GM10847 (cell line): ENCODE measurements around the gene ZNF57.
A peak's percentile ranks its signal among the peaks of the same experiment; 100 is the strongest.

Experiments
- POLR2A ChIP-seq: IDR thresholded peaks from 2 replicates; pipeline ENCODE4 v1.6.1; 2011; ENCODE audit not compliant: insufficient read length; ENCODE audit errors: extremely low read depth

The ZNF57 gene

GRCh38 chr19:2900296-2901252 is at the start of gene ZNF57:
TSS of gene ZNF57 (plus strand) at chr19:2900928. CDS start at chr19:2901046, 118 bp downstream.
- TF ChIP-seq POLR2A = peak; percentile 33

GRCh38 chr19:2852598-2852997 is 48.1 kb upstream of the ZNF57 start:
- no peak for TF ChIP-seq POLR2A

GRCh38 chr19:2853015-2853606 is 47.6 kb upstream of the ZNF57 start:
- no peak for TF ChIP-seq POLR2A

GRCh38 chr19:2854849-2855248 is 45.9 kb upstream of the ZNF57 start:
- TF ChIP-seq POLR2A = no peak

- TF ChIP-seq POLR2A = no peak
Measured at GRCh38 chr19:2856457-2857050, 44.2 kb upstream of the ZNF57 start.

- TF ChIP-seq POLR2A = no peak
Measured at GRCh38 chr19:2858864-2859263, 41.9 kb upstream of the ZNF57 start.

- no peak for TF ChIP-seq POLR2A
Measured at GRCh38 chr19:2863816-2864215, 36.9 kb upstream of the ZNF57 start.

GRCh38 chr19:2865334-2866100 is 35.2 kb upstream of the ZNF57 start:
- no peak for TF ChIP-seq POLR2A

GRCh38 chr19:2866495-2867024 is 34.2 kb upstream of the ZNF57 start:
- no peak for TF ChIP-seq POLR2A

GRCh38 chr19:2867025-2867991 is 33.4 kb upstream of the ZNF57 start, which contains the start of gene ZNF556:
TSS of gene ZNF556 (plus strand) at chr19:2867335. CDS start at chr19:2867422, 87 bp downstream.
- no peak for TF ChIP-seq POLR2A

GRCh38 chr19:2869618-2870017 is 31.1 kb upstream of the ZNF57 start:
- no peak for TF ChIP-seq POLR2A

GRCh38 chr19:2877398-2878331 is 23.1 kb upstream of the ZNF57 start:
- TF ChIP-seq POLR2A = no peak

GRCh38 chr19:2883686-2884439 is 16.9 kb upstream of the ZNF57 start:
- no peak for TF ChIP-seq POLR2A
